Keratinocyte (primary cell): ENCODE results near the gene SLC8A1. TPM values are rescaled to one million over a fixed set of nuclear protein-coding genes. Genes with fewer than 3 reads are reported as not detected.

ENCODE experiments used
- DNase-seq: peaks from one replicate; pipeline ENCODE4 v3.0.0-alpha.2; 2011; ENCODE audit warnings: low read depth, missing footprints, low spot score
- FAIRE-seq: peaks from 2 replicates; lab custom pipeline; 2011; peaks lifted over from hg19 to GRCh38; lab: Jason Lieb, UNC
- H2AFZ ChIP-seq: 2 replicates; pipeline ENCODE4 v1.6.0; 2012; ENCODE audit warnings: low read length, control low read depth, inconsistent platforms; ENCODE audit not compliant: control insufficient read depth
- H3K27ac ChIP-seq: 2 replicates; pipeline ENCODE4 v1.5.1; 2011; ENCODE audit warnings: low read length; ENCODE audit not compliant: control insufficient read depth, insufficient read depth
- H3K27me3 ChIP-seq: 3 replicates; pipeline ENCODE4 v1.6.0; 2011; ENCODE audit warnings: low read length; ENCODE audit not compliant: control insufficient read depth, insufficient read depth; ENCODE audit errors: extremely low read depth
- H3K36me3 ChIP-seq, 2 experiments: 2 replicates in 1 of 2; 3 replicates in 1 of 2; pipeline ENCODE4 v1.5.1; 2011; ENCODE audit warnings: low read length in 2 of 2, mild to moderate bottlenecking in 1 of 2; ENCODE audit not compliant: control insufficient read depth in 2 of 2, insufficient read depth in 2 of 2; ENCODE audit errors: extremely low read depth in 1 of 2
- H3K4me1 ChIP-seq: 3 replicates; pipeline ENCODE4 v1.5.1; 2011; ENCODE audit warnings: low read length; ENCODE audit not compliant: control insufficient read depth, insufficient read depth; ENCODE audit errors: extremely low read depth
- H3K4me2 ChIP-seq: 3 replicates; pipeline ENCODE4 v1.6.0; 2011; ENCODE audit warnings: low read depth, low read length; ENCODE audit not compliant: control insufficient read depth, insufficient read depth; ENCODE audit errors: extremely low read depth
- H3K4me3 ChIP-seq, 3 experiments: fragments of 200-600 bp in 1 of 3; sonication (generic) in 1 of 3; 2 replicates in 2 of 3; 3 replicates in 1 of 3; pipeline ENCODE4 v1.5.1; 2011 to 2016; ENCODE audit warnings: low read length in 3 of 3, mild to moderate bottlenecking in 3 of 3, control low read depth in 2 of 3, inconsistent platforms in 1 of 3, low read depth in 1 of 3, mixed read lengths in 1 of 3, mixed run types in 1 of 3, moderate library complexity in 1 of 3; ENCODE audit not compliant: control insufficient read depth in 2 of 3, insufficient read depth in 2 of 3; ENCODE audit errors: extremely low read depth in 1 of 3
- H3K79me2 ChIP-seq: 2 replicates; pipeline ENCODE4 v1.6.0; 2012; ENCODE audit warnings: low read length; ENCODE audit not compliant: control insufficient read depth, insufficient read depth
- H3K9ac ChIP-seq: 3 replicates; pipeline ENCODE4 v1.6.0; 2011; ENCODE audit warnings: low read length; ENCODE audit not compliant: control insufficient read depth, insufficient read depth; ENCODE audit errors: extremely low read depth
- H3K9me1 ChIP-seq: 3 replicates; pipeline ENCODE4 v1.6.0; 2011; ENCODE audit warnings: low read length; ENCODE audit not compliant: control insufficient read depth, insufficient read depth; ENCODE audit errors: extremely low read depth
- H3K9me3 ChIP-seq: 2 replicates; pipeline ENCODE4 v1.5.1; 2012; ENCODE audit warnings: low read depth, low read length; ENCODE audit not compliant: control insufficient read depth
- H4K20me1 ChIP-seq: 3 replicates; pipeline ENCODE4 v1.6.0; 2011; ENCODE audit warnings: low read length; ENCODE audit not compliant: control insufficient read depth, insufficient read depth; ENCODE audit errors: extremely low read depth
- EZH2 ChIP-seq: IDR thresholded peaks from one replicate; pipeline ENCODE4 v1.6.1; 2012; ENCODE audit warnings: inconsistent platforms, mild to moderate bottlenecking, low read length, moderate library complexity
- dilution Hi-C: fragments of 300-500 bp; cut with MboI; formaldehyde crosslinking; loops from one replicate; pipeline ENCODE4 v1.7.0; 2020; ENCODE audit warnings: low sequenced_read_pairs; ENCODE audit not compliant: extremely low pct_ligation_motif_present
- polyA plus RNA-seq, 5 experiments: library from polyadenylated mRNA; depleted of rRNA in 3 of 5; stranded (reverse) in 3 of 5; stranded (forward) in 1 of 5; unstranded in 1 of 5; fragments of >200 nt; gene quantifications; 1 replicate in 1 of 5; 2 replicates in 3 of 5; 3 replicates in 1 of 5; pipeline versions ENCODE4 v1.2.1 to v1.2.3, GENCODE V29; 2011 to 2012; ENCODE audit warnings: missing spikeins in 2 of 5, low read depth in 1 of 5, low replicate concordance in 1 of 5
- TF ChIP-seq, protein P1 (sequence below), 3 experiments: IDR thresholded peaks in 1 of 3; conservative IDR thresholded peaks in 1 of 3; optimal IDR thresholded peaks in 1 of 3; 2 replicates in 2 of 3; 3 replicates in 1 of 3; pipeline versions ENCODE3 to v1.5.1; 2011; ENCODE audit warnings: low read length in 3 of 3, mild to moderate bottlenecking in 3 of 3, moderate library complexity in 2 of 3, control low read depth in 1 of 3, inconsistent platforms in 1 of 3; ENCODE audit not compliant: insufficient read depth in 2 of 3; ENCODE audit errors: extremely low read depth in 1 of 3

The SLC8A1 gene
- polyA plus RNA-seq, 1 donor (not counting 4 experiments of a cell fraction or from before 2014, with no cell fraction given): 2.7 TPM

DNA sequence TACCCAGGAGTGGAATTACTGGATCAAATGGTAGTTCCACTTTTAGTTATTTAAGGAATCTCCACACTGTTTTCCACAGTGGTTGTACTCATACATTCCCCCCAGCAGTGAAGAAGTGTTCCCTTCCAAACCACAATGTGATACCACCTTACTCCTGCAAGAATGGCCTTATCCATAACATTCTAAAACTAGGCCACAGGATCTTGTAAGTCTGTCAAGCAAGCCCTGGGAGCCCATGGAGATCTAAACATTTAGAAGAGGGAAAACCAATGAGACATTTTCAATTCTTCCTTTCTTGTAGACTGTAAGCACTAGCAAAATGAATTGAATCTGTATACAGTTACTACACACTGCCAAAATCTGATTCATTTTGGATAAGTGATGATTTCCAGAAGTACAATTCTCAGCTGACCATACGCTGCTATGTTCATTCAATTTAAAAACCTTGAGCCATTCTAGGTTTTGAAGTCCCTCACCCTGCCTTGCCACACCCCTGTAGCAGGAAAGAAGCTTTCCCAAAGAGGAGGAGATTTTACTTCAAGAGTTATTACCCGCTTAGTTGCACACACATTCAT is 149.1 kb downstream of the SLC8A1 start:
- Histone ChIP-seq H3K9me3 (no peaks in the 10 kb centered on the region), H3K79me2 (no peaks in the 10 kb centered on the region), H3K9me1 (no peaks in the 10 kb centered on the region), H3K4me3 (no peak overlapping the region), H2AFZ (no peak overlapping the region), H3K27me3 (no peaks in the 10 kb centered on the region), H3K4me1 (peaks cover 6% of the 10 kb centered on the region), H3K27ac (no peak overlapping the region), H3K36me3 (no peaks in the 10 kb centered on the region), H3K4me2 (no peak overlapping the region), H3K9ac (no peak overlapping the region), H4K20me1 (no peaks in the 10 kb centered on the region)
- DNase-seq (no peak), FAIRE-seq (no peak)
- TF ChIP-seq, protein P1, sequence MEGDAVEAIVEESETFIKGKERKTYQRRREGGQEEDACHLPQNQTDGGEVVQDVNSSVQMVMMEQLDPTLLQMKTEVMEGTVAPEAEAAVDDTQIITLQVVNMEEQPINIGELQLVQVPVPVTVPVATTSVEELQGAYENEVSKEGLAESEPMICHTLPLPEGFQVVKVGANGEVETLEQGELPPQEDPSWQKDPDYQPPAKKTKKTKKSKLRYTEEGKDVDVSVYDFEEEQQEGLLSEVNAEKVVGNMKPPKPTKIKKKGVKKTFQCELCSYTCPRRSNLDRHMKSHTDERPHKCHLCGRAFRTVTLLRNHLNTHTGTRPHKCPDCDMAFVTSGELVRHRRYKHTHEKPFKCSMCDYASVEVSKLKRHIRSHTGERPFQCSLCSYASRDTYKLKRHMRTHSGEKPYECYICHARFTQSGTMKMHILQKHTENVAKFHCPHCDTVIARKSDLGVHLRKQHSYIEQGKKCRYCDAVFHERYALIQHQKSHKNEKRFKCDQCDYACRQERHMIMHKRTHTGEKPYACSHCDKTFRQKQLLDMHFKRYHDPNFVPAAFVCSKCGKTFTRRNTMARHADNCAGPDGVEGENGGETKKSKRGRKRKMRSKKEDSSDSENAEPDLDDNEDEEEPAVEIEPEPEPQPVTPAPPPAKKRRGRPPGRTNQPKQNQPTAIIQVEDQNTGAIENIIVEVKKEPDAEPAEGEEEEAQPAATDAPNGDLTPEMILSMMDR (optimal IDR thresholded peaks at IDR 0.05 in 1 of 3, IDR thresholded peaks at IDR 0.05 in 1 of 3, conservative IDR thresholded peaks at IDR 0.05 in 1 of 3; ENCODE audit: extremely low read depth in 1 of 3, insufficient read depth in 2 of 3, low read length in 3 of 3): no peak
- no peak for TF ChIP-seq EZH2
- dilution Hi-C loops: no loop called here

DNA sequence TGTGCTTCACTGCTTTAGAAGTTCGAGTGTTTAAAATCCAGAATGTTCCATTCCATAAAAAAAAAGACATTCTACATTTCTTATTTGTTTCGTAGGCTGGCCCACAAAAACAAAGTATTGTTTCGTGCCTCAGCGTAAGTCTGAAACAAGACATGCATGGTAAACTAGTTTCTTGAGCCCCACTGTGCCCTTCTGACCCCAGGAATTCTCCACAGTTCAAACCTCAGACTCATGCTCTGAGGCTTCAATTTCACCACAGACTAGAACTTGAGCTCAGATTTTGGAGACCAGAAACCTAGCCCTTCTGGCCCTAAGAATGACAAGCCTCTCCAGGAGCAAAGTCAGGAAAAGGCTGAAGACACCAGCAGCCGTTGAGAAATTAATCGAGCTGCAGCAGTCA is 151.5 kb downstream of the SLC8A1 start:
- H3K79me2 ChIP-seq: no peaks in the 10 kb centered on the region
- dilution Hi-C loops: no loop called here
- no peaks in the 10 kb centered on the region for H3K36me3 ChIP-seq
- H3K4me3 ChIP-seq: no peak overlapping the region
- H3K9ac ChIP-seq: no peak overlapping the region
- no peak overlapping the region for H2AFZ ChIP-seq
- H4K20me1 ChIP-seq: no peaks in the 10 kb centered on the region
- no peak overlapping the region for H3K27ac ChIP-seq
- no peak overlapping the region for H3K4me2 ChIP-seq
- H3K27me3 ChIP-seq: no peaks in the 10 kb centered on the region
- TF ChIP-seq, protein P1 (optimal IDR thresholded peaks at IDR 0.05 in 1 of 3, IDR thresholded peaks at IDR 0.05 in 1 of 3, conservative IDR thresholded peaks at IDR 0.05 in 1 of 3; ENCODE audit: extremely low read depth in 1 of 3, insufficient read depth in 2 of 3, low read length in 3 of 3): no peak
- TF ChIP-seq EZH2: no peak
- no peak for FAIRE-seq
- no peaks in the 10 kb centered on the region for H3K9me1 ChIP-seq
- peaks cover 6% of the 10 kb centered on the region for H3K4me1 ChIP-seq
- no peaks in the 10 kb centered on the region for H3K9me3 ChIP-seq
- no peak for DNase-seq
